GM19023 (cell line): ENCODE data around the gene SATB1.

Source experiments
- ATAC-seq: cut with Tn5 transposase; IDR thresholded peaks from one replicate; pipeline ENCODE4 v1.9.1; 2021; ENCODE audit warnings: mild to moderate bottlenecking, moderate library complexity; ENCODE audit not compliant: unreplicated experiment

SATB1 gene

GRCh38 chr3:18402239-18402799, 22.8 kb downstream of the SATB1 start:
- ATAC-seq: no peak

- no peak for ATAC-seq
Observed at GRCh38 chr3:18401300-18401961, 23.7 kb downstream of the SATB1 start.

DNA sequence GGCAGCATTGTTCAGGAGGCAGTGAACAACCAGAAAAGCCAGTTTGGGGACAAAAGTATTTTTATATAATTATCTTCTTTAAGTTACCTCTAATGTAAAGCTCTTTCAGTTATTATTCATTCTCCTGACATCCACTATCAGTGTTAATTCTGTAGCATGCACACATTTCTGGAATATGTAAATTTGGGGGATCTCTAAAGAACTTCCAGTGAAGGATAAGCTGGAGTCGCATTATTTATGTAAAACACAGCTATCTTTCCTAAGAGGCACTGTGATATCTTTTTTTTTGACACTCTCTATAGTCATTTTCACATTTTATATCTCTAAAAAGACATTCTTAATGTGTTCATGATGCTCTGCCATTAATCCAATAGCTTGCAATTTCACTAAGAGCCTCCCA, 26.7 kb downstream of the SATB1 start:
- no peak for ATAC-seq

GRCh38 chr3:18396428-18396827, 28.7 kb downstream of the SATB1 start:
- ATAC-seq: no peak

GRCh38 chr3:18394384-18394995, 30.6 kb downstream of the SATB1 start:
- ATAC-seq: no peak

GRCh38 chr3:18393906-18394305, 31.2 kb downstream of the SATB1 start:
- no peak for ATAC-seq

DNA sequence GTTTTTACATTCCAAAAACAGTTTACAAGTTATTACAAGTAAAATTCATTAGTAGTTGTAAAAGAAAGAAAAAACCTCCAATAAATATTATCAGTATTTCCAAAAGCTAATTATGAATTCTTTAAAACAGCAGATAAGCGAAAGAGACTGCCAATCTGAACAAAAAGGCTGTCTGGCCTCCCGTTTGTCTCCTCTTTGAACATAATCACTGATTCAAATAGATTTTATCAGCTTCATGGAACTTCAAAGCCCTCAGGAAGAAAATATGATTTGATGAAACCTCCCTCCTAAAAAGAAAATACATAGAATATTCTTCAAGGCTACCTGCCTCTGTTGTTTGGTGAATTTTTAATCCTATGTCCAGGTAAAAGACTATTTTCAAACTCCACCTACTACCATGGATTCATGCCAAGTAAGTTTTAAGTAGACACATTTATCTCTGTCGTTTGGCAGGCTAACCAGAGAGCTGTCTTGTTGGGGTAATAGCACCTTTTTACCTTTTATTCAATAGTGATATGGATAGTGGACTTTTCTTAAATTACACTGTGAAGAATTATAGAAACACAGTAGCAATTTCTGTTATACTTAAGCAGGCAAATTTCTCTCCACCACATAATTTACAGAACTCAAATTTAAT, 35.0 kb downstream of the SATB1 start:
- ATAC-seq: no peak

DNA sequence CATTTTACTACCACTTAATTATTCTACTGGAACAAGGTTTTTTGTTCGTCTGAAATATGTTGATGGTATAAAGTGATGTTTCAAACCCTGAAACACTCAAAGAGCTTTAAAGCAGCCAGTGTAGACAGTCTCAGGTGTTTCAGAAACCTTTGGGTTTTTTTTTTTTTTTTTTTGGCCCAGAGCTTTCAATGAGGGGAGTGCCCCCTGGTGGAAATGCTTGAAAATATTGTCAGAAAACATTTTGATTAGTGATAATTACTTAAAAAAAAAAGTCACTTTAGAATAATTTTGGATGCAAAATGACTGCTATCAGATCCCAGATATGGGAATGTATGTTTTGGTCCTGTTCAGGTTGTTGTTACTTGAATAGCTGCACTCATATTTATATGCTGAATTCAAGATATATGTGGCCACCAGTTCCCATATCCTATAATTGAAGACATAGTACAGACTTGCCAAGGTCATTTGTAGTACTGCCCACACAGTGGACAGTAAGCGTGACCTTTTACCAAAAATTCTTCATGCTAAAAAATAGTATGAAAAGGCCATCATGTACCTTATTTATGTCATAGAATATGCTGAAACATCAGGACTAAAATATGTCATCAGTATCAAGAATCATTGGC, 35.9 kb downstream of the SATB1 start:
- no peak for ATAC-seq

DNA sequence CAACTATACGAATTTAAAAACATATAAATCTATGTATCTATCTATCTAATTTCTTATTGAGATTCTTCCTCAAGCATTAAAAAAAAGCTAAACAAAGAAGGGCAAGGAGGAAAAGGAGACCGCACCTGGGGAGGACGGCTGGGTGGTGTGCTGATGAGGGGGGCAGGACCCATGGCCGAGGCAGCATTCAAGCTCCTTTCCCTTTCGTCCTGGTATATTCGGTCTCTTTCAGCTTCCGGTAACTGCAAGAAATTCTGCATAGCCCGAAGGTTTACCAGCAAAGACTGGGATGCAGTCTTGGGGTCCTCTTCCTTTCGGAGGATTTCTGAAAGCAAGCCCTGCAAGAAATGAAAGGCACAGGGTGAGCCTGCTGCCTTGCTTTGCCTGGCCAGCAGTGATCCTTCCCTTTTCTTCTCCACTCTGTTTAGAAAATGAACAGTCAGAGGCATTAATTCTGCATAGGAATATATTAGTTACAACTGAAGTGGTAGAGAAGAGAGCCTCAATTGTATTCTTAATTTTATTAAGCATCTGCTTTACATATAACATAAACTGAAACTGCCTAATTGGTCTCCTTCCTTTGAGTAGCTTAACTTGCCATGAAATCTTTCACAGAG, 38.8 kb downstream of the SATB1 start:
- ATAC-seq: no peak

DNA sequence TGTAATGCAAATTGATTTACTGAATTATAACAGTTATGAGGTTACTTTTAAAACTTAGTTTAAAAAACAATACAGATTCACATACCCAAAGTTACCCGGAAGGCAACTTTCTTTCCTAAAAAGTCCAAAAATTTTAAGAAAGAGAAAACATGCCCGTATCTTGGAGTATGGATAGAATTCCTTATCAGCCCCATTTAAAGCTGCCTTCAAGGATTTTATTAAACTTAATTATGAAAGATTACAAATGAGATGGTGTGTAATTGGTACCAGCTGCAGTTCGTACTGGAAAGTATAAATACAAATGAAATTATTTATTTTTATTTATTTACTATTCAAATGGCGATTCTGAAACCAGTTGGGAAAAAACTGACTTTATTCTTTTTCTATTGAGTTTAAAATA, 39.4 kb downstream of the SATB1 start:
- no peak for ATAC-seq

GRCh38 chr3:18382760-18383369, 42.3 kb downstream of the SATB1 start:
- ATAC-seq: no peak

- no peak for ATAC-seq
Observed at GRCh38 chr3:18379647-18380046, 45.5 kb downstream of the SATB1 start.

DNA sequence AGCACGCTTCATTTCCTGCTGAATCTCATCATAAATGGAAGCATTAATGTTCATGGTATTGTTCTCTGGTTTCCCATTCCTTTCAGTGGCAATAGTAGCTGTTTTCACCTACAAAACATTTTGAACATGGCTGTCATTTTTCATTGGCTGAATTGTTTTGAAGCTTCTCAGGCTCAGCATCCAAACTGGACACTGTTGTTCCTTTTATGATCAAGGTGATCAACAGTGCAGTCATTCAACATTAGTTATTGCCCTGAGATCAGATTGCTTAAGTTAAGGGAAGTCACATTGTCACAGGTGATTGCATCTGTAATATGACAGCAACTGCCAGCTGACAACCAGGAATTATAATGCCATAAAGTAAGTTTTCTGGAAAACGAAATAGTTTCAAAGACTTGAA, 46.9 kb downstream of the SATB1 start:
- no peak for ATAC-seq

DNA sequence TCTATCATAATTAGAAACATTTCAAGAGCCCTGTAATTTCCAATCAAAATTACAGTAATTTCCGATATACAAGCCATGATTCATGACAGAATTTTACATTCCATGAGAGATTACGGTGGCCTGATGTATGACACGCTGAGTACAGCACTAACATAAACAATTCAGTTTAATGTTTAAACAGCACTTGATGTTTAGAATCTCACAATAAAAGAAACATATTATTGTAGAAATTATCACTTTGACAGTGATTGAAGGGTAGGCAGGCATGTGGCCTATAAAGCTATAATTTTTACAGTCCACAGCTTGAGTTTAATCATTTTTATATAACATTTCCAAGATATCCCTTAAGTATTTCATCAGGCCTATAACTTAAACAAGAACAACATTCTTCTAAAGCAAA, 48.5 kb downstream of the SATB1 start:
- ATAC-seq: no peak

GRCh38 chr3:18372786-18373405, 52.2 kb downstream of the SATB1 start:
- no peak for ATAC-seq

GRCh38 chr3:18370672-18371071, 54.5 kb downstream of the SATB1 start:
- no peak for ATAC-seq

DNA sequence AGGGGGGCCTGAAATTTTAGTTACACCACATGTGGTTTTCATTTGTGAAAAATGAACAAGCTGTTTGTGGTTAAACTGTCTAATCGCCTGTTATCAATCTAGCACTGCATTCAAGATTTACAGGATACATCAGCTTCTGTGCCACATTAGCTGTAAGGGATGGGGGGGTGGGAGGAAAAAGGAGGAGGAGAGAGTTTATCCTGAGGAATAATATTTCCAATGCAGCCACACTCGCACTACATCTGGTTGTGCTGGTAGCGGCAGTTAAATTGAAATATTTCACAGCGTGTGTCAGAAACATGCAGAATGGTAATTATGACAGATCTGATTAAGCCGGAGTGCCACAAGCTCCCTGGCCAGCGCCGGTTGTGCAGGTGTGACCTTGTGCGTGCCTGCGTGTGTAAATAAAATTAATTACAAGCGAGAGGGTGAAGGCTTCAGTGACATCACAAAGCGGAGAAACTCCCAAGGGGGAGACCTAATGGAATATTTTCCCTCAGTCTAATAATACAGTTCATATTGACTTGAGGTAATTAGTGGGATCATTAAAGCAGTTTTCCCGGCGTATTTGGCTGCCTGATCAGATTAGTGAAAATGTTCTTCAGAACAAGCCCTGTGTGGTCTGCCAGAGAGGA, 55.5 kb downstream of the SATB1 start:
- ATAC-seq: no peak

DNA sequence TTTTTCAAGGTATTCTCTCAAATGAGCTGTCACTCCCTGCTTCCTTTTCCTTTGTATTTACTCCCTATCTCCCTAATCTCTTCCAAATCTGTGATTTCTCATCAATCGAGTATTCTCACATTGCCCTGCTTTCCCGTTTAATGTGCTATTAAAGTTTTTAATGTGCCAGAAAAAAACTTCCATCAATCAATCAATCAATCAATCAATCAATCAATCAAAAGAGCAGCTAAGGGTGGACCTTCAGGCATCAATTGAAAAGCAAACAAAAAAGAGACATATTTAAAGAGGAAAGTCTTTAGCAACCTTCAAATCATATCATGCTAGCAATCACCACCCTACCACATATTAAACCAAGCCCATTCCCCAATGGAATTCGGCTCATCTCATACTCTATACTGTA, 58.9 kb downstream of the SATB1 start:
- no peak for ATAC-seq

- no peak for ATAC-seq
Observed at GRCh38 chr3:18363338-18363737, 61.8 kb downstream of the SATB1 start.

DNA sequence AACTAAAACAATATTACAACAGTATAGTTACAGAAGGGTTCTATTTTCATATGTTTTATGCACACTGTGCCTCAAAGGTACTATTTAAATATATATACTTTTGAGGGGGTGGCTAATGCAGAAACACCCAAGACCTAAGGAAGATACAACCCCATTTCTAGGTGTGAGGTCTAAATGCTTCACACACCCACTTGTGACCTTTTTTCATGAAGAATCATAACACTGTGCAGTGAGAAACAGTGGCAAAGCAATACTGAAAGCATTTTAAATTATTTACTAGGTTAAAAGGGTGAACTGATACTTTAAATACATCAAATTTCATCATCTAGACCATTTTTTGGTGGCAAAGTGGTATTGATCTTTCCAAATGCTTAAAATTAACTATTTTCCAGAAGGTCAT, 67.4 kb downstream of the SATB1 start:
- ATAC-seq: no peak
